ENCODE data around the gene SIGLEC6. TPM values are rescaled to one million over a fixed set of nuclear protein-coding genes. Genes with fewer than 3 reads are reported as not detected.

The SIGLEC6 gene
- total RNA-seq, 4 donors from 2014 or later: 0.55 to 4.4 (median 1.7) TPM; not detected in 1

GRCh38 chr19:51488491-51488890 is 43.0 kb downstream of the SIGLEC6 start:
- H3K36me3 ChIP-seq: no peaks in the 10 kb centered on the region
- no peak overlapping the region for H3K4me3 ChIP-seq
- no peaks in the 10 kb centered on the region for H3K4me1 ChIP-seq
- no peak for DNase-seq
- no peak overlapping the region for H3K27ac ChIP-seq
- 74 to 80% methylated on average over 1 to 3 of the region's 3 CpGs for WGBS, 2 donors (ENCODE audit: low coverage in 1 of 2)
- H3K9me3 ChIP-seq: no peaks in the 10 kb centered on the region
- no peaks in the 10 kb centered on the region for H3K27me3 ChIP-seq
- TF ChIP-seq EP300 (IDR thresholded peaks at IDR 0.05; ENCODE audit: low read depth) (no peak), POLR2A (IDR thresholded peaks at IDR 0.05) (no peak), POLR2AphosphoS5 (IDR thresholded peaks at IDR 0.05) (no peak), CTCF (IDR thresholded peaks at IDR 0.05) (no peak)
- in situ Hi-C loops (cut with MboI; ENCODE audit: low pct_ligation_motif_present in 1 of 4, low pct_unique_long_range_greater_than_20kb in 1 of 4, low sequenced_read_pairs in 3 of 4) (loop anchor here in 1 of 4 donors (25.0 kb wide), 1 partner anchor 174 kb away; no protein-coding TSS in a partner anchor), intact Hi-C loops (cut with DNase I; ENCODE audit: low total_unique reads) (no loop called here)

- no peak overlapping the region for H3K27ac ChIP-seq
- in situ Hi-C loops (cut with MboI; ENCODE audit: low pct_ligation_motif_present in 1 of 4, low pct_unique_long_range_greater_than_20kb in 1 of 4, low sequenced_read_pairs in 3 of 4): loop anchor here in 1 of 4 donors (25.0 kb wide), 1 partner anchor 176 kb away; no protein-coding TSS in a partner anchor
- no peaks in the 10 kb centered on the region for H3K36me3 ChIP-seq
- TF ChIP-seq POLR2AphosphoS5 (IDR thresholded peaks at IDR 0.05) (no peak), CTCF (IDR thresholded peaks at IDR 0.05) (no peak), POLR2A (IDR thresholded peaks at IDR 0.05) (no peak), EP300 (IDR thresholded peaks at IDR 0.05; ENCODE audit: low read depth) (no peak)
- H3K4me3 ChIP-seq: no peak overlapping the region
- intact Hi-C loops (cut with DNase I; ENCODE audit: low total_unique reads): no loop called here
- no peaks in the 10 kb centered on the region for H3K9me3 ChIP-seq
- DNase-seq: no peak
- 56 to 77% methylated on average over 2 to 5 of the region's 5 CpGs for WGBS, 2 donors (ENCODE audit: low coverage in 1 of 2)
- H3K4me1 ChIP-seq: no peaks in the 10 kb centered on the region
- H3K27me3 ChIP-seq: no peaks in the 10 kb centered on the region
Measured at GRCh38 chr19:51485960-51486660, 45.4 kb downstream of the SIGLEC6 start.

- Histone ChIP-seq H3K4me3 (no peak overlapping the region), H3K27me3 (peaks cover 10% of the 10 kb centered on the region)
- intact Hi-C loops (cut with DNase I; ENCODE audit: low total_unique reads): no loop called here
Measured at GRCh38 chr19:51480590-51480989, 50.9 kb downstream of the SIGLEC6 start.

More at GRCh38 chr19:51480590-51480989, 50.9 kb downstream of the SIGLEC6 start:
- in situ Hi-C loops (cut with MboI; ENCODE audit: low pct_ligation_motif_present in 1 of 4, low pct_unique_long_range_greater_than_20kb in 1 of 4, low sequenced_read_pairs in 3 of 4): loop anchor here in 1 of 4 donors (25.0 kb wide), 1 partner anchor 182 kb away; no protein-coding TSS in a partner anchor
- 41 to 73% methylated on average over 3 to 8 of the region's 8 CpGs for whole genome bisulfite sequencing, 2 donors (ENCODE audit: low coverage in 1 of 2)
- TF ChIP-seq POLR2AphosphoS5 (IDR thresholded peaks at IDR 0.05) (no peak), EP300 (IDR thresholded peaks at IDR 0.05; ENCODE audit: low read depth) (no peak), POLR2A (IDR thresholded peaks at IDR 0.05) (no peak), CTCF (IDR thresholded peaks at IDR 0.05) (no peak)
- DNase-seq: no peak
- Histone ChIP-seq H3K27ac (no peak overlapping the region), H3K9me3 (no peaks in the 10 kb centered on the region), H3K4me1 (peaks cover 0 to 5% (median 0%) of the 10 kb centered on the region in 4 donors), H3K36me3 (no peaks in the 10 kb centered on the region)

All from transverse colon (tissue), 4 donors.